HFFc6 (cell line): ENCODE results near the gene CCNDBP1. TPM values are rescaled to one million over a fixed set of nuclear protein-coding genes. Genes with fewer than 3 reads are reported as not detected.
A peak's percentile ranks its signal among the peaks of the same experiment; 100 is the strongest.

ENCODE experiments used
- DNase-seq: peaks from one replicate; pipeline ENCODE4 v3.0.0-alpha.2; 2018
- H3K27ac Mint-ChIP-seq: 2 replicates; pipeline ENCODE4 v1.8.0; 2020; ENCODE audit warnings: mild to moderate bottlenecking, mixed read lengths
- H3K27me3 Mint-ChIP-seq: 2 replicates; pipeline ENCODE4 v1.8.0; 2021; ENCODE audit warnings: mild to moderate bottlenecking, moderate library complexity, mixed read lengths; ENCODE audit not compliant: insufficient read depth
- H3K36me3 Mint-ChIP-seq: 2 replicates; pipeline ENCODE4 v1.8.0; 2021; ENCODE audit warnings: low read depth, mixed read lengths
- H3K4me1 Mint-ChIP-seq: 2 replicates; pipeline ENCODE4 v1.8.0; 2020; ENCODE audit warnings: low read depth, mixed read lengths
- H3K4me3 Mint-ChIP-seq: 2 replicates; pipeline ENCODE4 v1.8.0; 2020; ENCODE audit warnings: mild to moderate bottlenecking, moderate library complexity, mixed read lengths
- H3K9me3 Mint-ChIP-seq: 2 replicates; pipeline ENCODE4 v1.8.0; 2020; ENCODE audit warnings: mild to moderate bottlenecking, mixed read lengths
- total RNA-seq, 6 experiments: library from RNA; stranded (reverse); fragmentation: NEBNext Ultra II Directional; extraction: Animal tissue kit (Norgen Biotek cat#: 25700); gene quantifications; 2 replicates in 1 of 6; 3 replicates in 5 of 6; pipeline ENCODE4 v1.2.3, GENCODE V29; 2021
- TF ChIP-seq, protein P1 (sequence below): fragments of 200-600 bp; sonication (generic); IDR thresholded peaks from 2 replicates; pipeline ENCODE4 v1.5.0; 2021; ENCODE audit warnings: antibody characterized with exemption, mild to moderate bottlenecking

Gene CCNDBP1
- total RNA-seq, 6 experiments from 2014 or later = 50.9 to 60.7 (median 57.2) TPM

- Mint-ChIP-seq H3K27me3 (peaks cover 26% of the 10 kb centered on the region), H3K4me1 (peaks cover 10% of the 10 kb centered on the region)
- TF ChIP-seq, protein P1, sequence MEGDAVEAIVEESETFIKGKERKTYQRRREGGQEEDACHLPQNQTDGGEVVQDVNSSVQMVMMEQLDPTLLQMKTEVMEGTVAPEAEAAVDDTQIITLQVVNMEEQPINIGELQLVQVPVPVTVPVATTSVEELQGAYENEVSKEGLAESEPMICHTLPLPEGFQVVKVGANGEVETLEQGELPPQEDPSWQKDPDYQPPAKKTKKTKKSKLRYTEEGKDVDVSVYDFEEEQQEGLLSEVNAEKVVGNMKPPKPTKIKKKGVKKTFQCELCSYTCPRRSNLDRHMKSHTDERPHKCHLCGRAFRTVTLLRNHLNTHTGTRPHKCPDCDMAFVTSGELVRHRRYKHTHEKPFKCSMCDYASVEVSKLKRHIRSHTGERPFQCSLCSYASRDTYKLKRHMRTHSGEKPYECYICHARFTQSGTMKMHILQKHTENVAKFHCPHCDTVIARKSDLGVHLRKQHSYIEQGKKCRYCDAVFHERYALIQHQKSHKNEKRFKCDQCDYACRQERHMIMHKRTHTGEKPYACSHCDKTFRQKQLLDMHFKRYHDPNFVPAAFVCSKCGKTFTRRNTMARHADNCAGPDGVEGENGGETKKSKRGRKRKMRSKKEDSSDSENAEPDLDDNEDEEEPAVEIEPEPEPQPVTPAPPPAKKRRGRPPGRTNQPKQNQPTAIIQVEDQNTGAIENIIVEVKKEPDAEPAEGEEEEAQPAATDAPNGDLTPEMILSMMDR = peak; percentile 86
These were observed 19.1 kb downstream of the CCNDBP1 start for GRCh38 chr15:43204016-43204901.

DNA sequence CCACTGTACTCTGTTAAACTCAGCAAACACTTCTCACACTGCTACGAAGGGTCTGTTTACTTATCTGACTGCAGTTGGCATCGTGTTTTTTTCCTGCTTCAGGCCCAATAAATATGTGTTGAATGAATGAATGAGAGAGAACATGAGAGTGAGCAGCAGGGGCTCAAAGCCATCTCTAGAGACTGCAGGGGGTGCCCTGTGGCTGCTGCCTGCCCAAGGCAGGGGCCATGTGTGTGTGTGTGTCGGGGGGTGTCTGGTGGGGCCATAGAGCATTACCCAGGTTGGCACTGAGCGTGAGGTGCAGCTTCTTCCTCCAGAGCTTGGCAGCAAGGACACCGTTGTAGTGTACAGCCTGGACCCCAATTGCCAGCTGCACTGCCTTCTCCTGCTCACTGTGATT, 20.9 kb downstream of the CCNDBP1 start:
- no peak overlapping the region for H3K4me3 Mint-ChIP-seq
- peaks cover 10% of the 10 kb centered on the region for H3K4me1 Mint-ChIP-seq
- H3K27ac Mint-ChIP-seq = no peak overlapping the region
- no peaks in the 10 kb centered on the region for H3K9me3 Mint-ChIP-seq
- DNase-seq = no peak
- TF ChIP-seq, protein P1 = no peak
- H3K36me3 Mint-ChIP-seq = no peaks in the 10 kb centered on the region
- peaks cover 40% of the 10 kb centered on the region for H3K27me3 Mint-ChIP-seq

More at GRCh38 chr15:43204016-43204901, 19.1 kb downstream of the CCNDBP1 start:
- no peak overlapping the region for H3K4me3 Mint-ChIP-seq
- no peaks in the 10 kb centered on the region; the same call in 1 of the 2 replicates for H3K9me3 Mint-ChIP-seq
- peak; percentile 70 for DNase-seq
- H3K27ac Mint-ChIP-seq = no peak overlapping the region
- no peaks in the 10 kb centered on the region for H3K36me3 Mint-ChIP-seq

GRCh38 chr15:43207024-43207423, 21.8 kb downstream of the CCNDBP1 start:
- H3K36me3 Mint-ChIP-seq = no peaks in the 10 kb centered on the region
- H3K9me3 Mint-ChIP-seq = no peaks in the 10 kb centered on the region
- H3K27ac Mint-ChIP-seq = no peak overlapping the region
- H3K4me1 Mint-ChIP-seq = peaks cover 10% of the 10 kb centered on the region
- TF ChIP-seq, protein P1 = no peak
- H3K27me3 Mint-ChIP-seq = peaks cover 40% of the 10 kb centered on the region
- no peak overlapping the region for H3K4me3 Mint-ChIP-seq
- DNase-seq = no peak

GRCh38 chr15:43208052-43209002, 23.1 kb downstream of the CCNDBP1 start:
- H3K27me3 Mint-ChIP-seq = peaks cover 47% of the 10 kb centered on the region

More at GRCh38 chr15:43208052-43209002, 23.1 kb downstream of the CCNDBP1 start:
- no peak for DNase-seq
- H3K4me1 Mint-ChIP-seq = peaks cover 10% of the 10 kb centered on the region
- H3K27ac Mint-ChIP-seq = no peak overlapping the region
- TF ChIP-seq, protein P1 = no peak
- no peaks in the 10 kb centered on the region for H3K9me3 Mint-ChIP-seq
- H3K4me3 Mint-ChIP-seq = no peak overlapping the region
- H3K36me3 Mint-ChIP-seq = no peaks in the 10 kb centered on the region
